ENCODE measurements around the gene OR5AK2. TPM values are rescaled to one million over a fixed set of nuclear protein-coding genes. Genes with fewer than 3 reads are reported as not detected.

OR5AK2 gene
- total and polyA plus RNA-seq, 2 of the 13 experiments (the other 11 are each of a cell fraction or from before 2014, with no cell fraction given), result not detected

GRCh38 chr11:57008373-57008772, 19.7 kb downstream of the OR5AK2 start:
- no peak overlapping the region for H3K4me3 ChIP-seq (replicated peaks in 1 of 3; ENCODE audit: insufficient read depth in 1 of 3, low read depth in 2 of 3, low read length in 3 of 3)
- no peaks in the 10 kb centered on the region for H3K4me1 ChIP-seq (ENCODE audit: insufficient read depth, low read length)
- no peak overlapping the region for H2AFZ ChIP-seq (ENCODE audit: low read length)
- H3K27me3 ChIP-seq (ENCODE audit: control insufficient read depth in 1 of 2, insufficient read depth in 2 of 2, low read length in 2 of 2), result no peaks in the 10 kb centered on the region
- WGBS (ENCODE audit: low lambda C conversion rate), result 0% methylated on average over 3 of the region's 3 CpGs
- H3K9ac ChIP-seq (ENCODE audit: insufficient read depth, low read depth, low read length), result no peak overlapping the region
- ChIA-PET POLR2A (no interaction called here), CTCF (ENCODE audit: low intra/inter-chr PET ratio, low total read pairs) (no interaction called here)
- DNase-seq (ENCODE audit: low spot score) (no peak), FAIRE-seq (no peak), ATAC-seq (no peak)
- no peak for TF ChIP-seq BHLHE40 (IDR thresholded peaks at IDR 0.05; ENCODE audit: low read length)
- intact Hi-C loops (cut with micrococcal nuclease; ENCODE audit: unreplicated experiment), result no loop called here
- BruUV-seq (replicated peaks), result no TSS peak
- H3K27ac ChIP-seq (ENCODE audit: extremely low read length, insufficient read depth, low read length), result no peak overlapping the region
- no peaks in the 10 kb centered on the region for H3K9me3 ChIP-seq (ENCODE audit: low read length)
- no peaks in the 10 kb centered on the region for H4K20me1 ChIP-seq (ENCODE audit: insufficient read depth, low read length)
- no peaks in the 10 kb centered on the region for H3K36me3 ChIP-seq (replicated peaks in 1 of 2; ENCODE audit: control insufficient read depth in 1 of 2, insufficient read depth in 2 of 2, low read length in 2 of 2)
- no peak overlapping the region for H3K4me2 ChIP-seq (ENCODE audit: low read depth, low read length)
- H3K79me2 ChIP-seq (ENCODE audit: insufficient read depth, low read length), result no peaks in the 10 kb centered on the region
- in situ Hi-C loops (cut with HindIII; ENCODE audit: extremely low pct_ligation_motif_present, low pct_unique_long_range_greater_than_20kb), result no loop called here

GRCh38 chr11:57015679-57016078, 27.0 kb downstream of the OR5AK2 start:
- DNase-seq (ENCODE audit: low spot score) (no peak), FAIRE-seq (no peak), ATAC-seq (no peak)
- CTCF ChIA-PET (ENCODE audit: low intra/inter-chr PET ratio, low total read pairs), result no interaction called here
- Histone ChIP-seq H3K4me1 (ENCODE audit: insufficient read depth, low read length) (no peaks in the 10 kb centered on the region), H2AFZ (ENCODE audit: low read length) (no peak overlapping the region), H3K9me3 (ENCODE audit: low read length) (no peaks in the 10 kb centered on the region), H3K27ac (ENCODE audit: extremely low read length, insufficient read depth, low read length) (no peak overlapping the region), H3K4me2 (ENCODE audit: low read depth, low read length) (no peak overlapping the region), H3K36me3 (replicated peaks in 1 of 2; ENCODE audit: control insufficient read depth in 1 of 2, insufficient read depth in 2 of 2, low read length in 2 of 2) (no peaks in the 10 kb centered on the region), H3K9ac (ENCODE audit: insufficient read depth, low read depth, low read length) (no peak overlapping the region), H3K27me3 (ENCODE audit: control insufficient read depth in 1 of 2, insufficient read depth in 2 of 2, low read length in 2 of 2) (no peaks in the 10 kb centered on the region), H3K79me2 (ENCODE audit: insufficient read depth, low read length) (no peaks in the 10 kb centered on the region), H3K4me3 (replicated peaks in 1 of 3; ENCODE audit: insufficient read depth in 1 of 3, low read depth in 2 of 3, low read length in 3 of 3) (no peak overlapping the region), H4K20me1 (ENCODE audit: insufficient read depth, low read length) (no peaks in the 10 kb centered on the region)
- TF ChIP-seq MAFK (conservative IDR thresholded peaks at IDR 0.05 in 1 of 2, IDR thresholded peaks at IDR 0.05 in 1 of 2; ENCODE audit: low read length in 2 of 2) (peak; percentile 83 to 90), SRF (IDR thresholded peaks at IDR 0.05; ENCODE audit: low read depth, low read length) (no peak), MAFF (IDR thresholded peaks at IDR 0.05; ENCODE audit: low read depth, low read length) (peak; percentile 82)
- 0% methylated on average over 2 of the region's 2 CpGs for WGBS (ENCODE audit: low lambda C conversion rate)
- in situ Hi-C loops (cut with HindIII; ENCODE audit: extremely low pct_ligation_motif_present, low pct_unique_long_range_greater_than_20kb), result no loop called here
- intact Hi-C loops (cut with micrococcal nuclease; ENCODE audit: unreplicated experiment), result no loop called here
- POLR2A ChIA-PET, result no interaction called here
- BruUV-seq (replicated peaks), result no TSS peak

All from HepG2 (cell line).